H1 (cell line): Measurements from ENCODE around the gene KCND3. TPM values are rescaled to one million over a fixed set of nuclear protein-coding genes. Genes with fewer than 3 reads are reported as not detected.

Experiments
- CTCF ChIA-PET: fragments of 300-600 bp; sonication (Branson Sonifier 250); formaldehyde crosslinking; loops from one replicate; lab custom pipeline; 2021; ENCODE audit not compliant: partially characterized antibody; lab: Charles Lee
- POLR2A ChIA-PET: fragments of 300-600 bp; sonication (Branson Sonifier 250); formaldehyde crosslinking; loops from one replicate; lab custom pipeline; 2021; ENCODE audit warnings: inconsistent platforms; ENCODE audit not compliant: partially characterized antibody; lab: Charles Lee
- DNase-seq, 2 experiments: peaks; one replicate each; pipeline versions ENCODE4 v3.0.0 to v3.0.0-alpha.2; 2010 to 2022; ENCODE audit warnings: low spot score in 2 of 2, low read depth in 1 of 2, mixed read lengths in 1 of 2
- FAIRE-seq: peaks from 2 replicates; lab custom pipeline; 2011; peaks lifted over from hg19 to GRCh38; lab: Jason Lieb, UNC
- H2AFZ ChIP-seq: 2 replicates; pipeline ENCODE4 v1.8.1; 2012; ENCODE audit warnings: low read length, inconsistent platforms
- H2AK5ac ChIP-seq: 2 replicates; pipeline ENCODE4 v1.6.1; 2013; ENCODE audit warnings: low read depth, low read length
- H2BK120ac ChIP-seq: replicated peaks from 2 replicates; pipeline ENCODE3; 2013; ENCODE audit warnings: low read depth, low read length, inconsistent platforms
- H2BK12ac ChIP-seq: 2 replicates; pipeline ENCODE4 v1.6.1; 2013; ENCODE audit warnings: low read depth, low read length
- H2BK15ac ChIP-seq: 2 replicates; pipeline ENCODE4 v1.6.1; 2013; ENCODE audit warnings: low read length
- H2BK20ac ChIP-seq: 2 replicates; pipeline ENCODE4 v1.6.1; 2013; ENCODE audit warnings: low read length
- H2BK5ac ChIP-seq: 2 replicates; pipeline ENCODE4 v1.6.1; 2013; ENCODE audit warnings: low read depth, low read length
- H3K14ac ChIP-seq: 2 replicates; pipeline ENCODE4 v1.6.1; 2013; ENCODE audit warnings: inconsistent platforms; ENCODE audit not compliant: insufficient read length
- H3K18ac ChIP-seq: 2 replicates; pipeline ENCODE4 v1.6.1; 2013; ENCODE audit warnings: low read length; ENCODE audit errors: extremely low read depth
- H3K23ac ChIP-seq: 2 replicates; pipeline ENCODE4 v1.6.1; 2013; ENCODE audit warnings: inconsistent platforms; ENCODE audit not compliant: insufficient read length
- H3K23me2 ChIP-seq: 2 replicates; pipeline ENCODE4 v1.6.1; 2013; ENCODE audit warnings: low read depth, low read length
- H3K27ac ChIP-seq: 2 replicates; pipeline ENCODE4 v1.6.1; 2011; ENCODE audit warnings: low read depth, low read length, inconsistent platforms
- H3K27me3 ChIP-seq, 4 experiments: replicated peaks in 1 of 4; 1 replicate in 1 of 4; 2 replicates in 3 of 4; pipeline versions ENCODE4 v1.6.1 to v1.8.1; 2011 to 2013; ENCODE audit warnings: low read length in 3 of 4, mild to moderate bottlenecking in 3 of 4, inconsistent platforms in 2 of 4, mixed read lengths in 2 of 4, moderate library complexity in 1 of 4; ENCODE audit not compliant: control insufficient read depth in 3 of 4, insufficient read depth in 3 of 4; ENCODE audit errors: extremely low read depth in 1 of 4
- H3K36me3 ChIP-seq, 4 experiments: 2 replicates each; pipeline versions ENCODE4 v1.6.1 to v1.8.1; 2011 to 2013; ENCODE audit warnings: mild to moderate bottlenecking in 4 of 4, low read length in 3 of 4, moderate library complexity in 2 of 4, control low read depth in 1 of 4, inconsistent platforms in 1 of 4; ENCODE audit not compliant: insufficient read depth in 4 of 4, control insufficient read depth in 2 of 4
- H3K4ac ChIP-seq: replicated peaks from 2 replicates; pipeline ENCODE3; 2013; ENCODE audit warnings: low read length, low read depth, mixed read lengths, inconsistent platforms; ENCODE audit not compliant: insufficient read length
- H3K4me1 ChIP-seq, 4 experiments: replicated peaks in 1 of 4; 1 replicate in 1 of 4; 2 replicates in 3 of 4; pipeline versions ENCODE4 v1.6.1 to v1.8.1; 2011 to 2013; ENCODE audit warnings: low read length in 3 of 4, inconsistent platforms in 2 of 4, mixed read lengths in 1 of 4; ENCODE audit not compliant: insufficient read depth in 4 of 4, control insufficient read depth in 3 of 4
- H3K4me2 ChIP-seq, 2 experiments: 2 replicates each; pipeline versions ENCODE4 v1.6.1 to v1.8.1; 2011 to 2013; ENCODE audit warnings: low read depth in 2 of 2, low read length in 2 of 2, control low read depth in 1 of 2, inconsistent platforms in 1 of 2, mild to moderate bottlenecking in 1 of 2; ENCODE audit not compliant: insufficient read depth in 1 of 2
- H3K4me3 ChIP-seq, 4 experiments: fragments of 200-600, 300-600 bp in 1 of 4; sonication (generic), shearing (Covaris generic), sonication (Bioruptor Twin) in 1 of 4; 2 replicates each; pipeline versions ENCODE4 v1.5.1 to v1.8.1; 2011 to 2016; ENCODE audit warnings: low read length in 4 of 4, low read depth in 3 of 4, control low read depth in 2 of 4, inconsistent platforms in 2 of 4, mild to moderate bottlenecking in 2 of 4, mixed read lengths in 1 of 4, moderate library complexity in 1 of 4; ENCODE audit not compliant: insufficient read depth in 2 of 4; ENCODE audit errors: extremely low read depth in 1 of 4
- H3K56ac ChIP-seq: replicated peaks from 2 replicates; pipeline ENCODE3; 2013; ENCODE audit warnings: low read depth, mild to moderate bottlenecking, mixed read lengths, low read length, inconsistent platforms; ENCODE audit not compliant: insufficient read length
- H3K79me1 ChIP-seq: 2 replicates; pipeline ENCODE4 v1.6.1; 2013; ENCODE audit warnings: low read depth, low read length, control low read depth
- H3K79me2 ChIP-seq, 2 experiments: 2 replicates each; pipeline versions ENCODE4 v1.6.1 to v1.8.1; 2012 to 2013; ENCODE audit warnings: low read length in 2 of 2, mild to moderate bottlenecking in 2 of 2, inconsistent platforms in 1 of 2; ENCODE audit not compliant: insufficient read depth in 2 of 2, control insufficient read depth in 1 of 2
- H3K9ac ChIP-seq, 4 experiments: replicated peaks in 1 of 4; 1 replicate in 1 of 4; 2 replicates in 3 of 4; pipeline versions ENCODE4 v1.6.1 to v1.8.1; 2011 to 2013; ENCODE audit warnings: low read depth in 3 of 4, low read length in 3 of 4, control low read depth in 2 of 4, mild to moderate bottlenecking in 2 of 4, moderate library complexity in 2 of 4, inconsistent platforms in 1 of 4; ENCODE audit errors: extremely low read depth in 1 of 4
- H3K9me3 ChIP-seq, 2 experiments: 2 replicates each; pipeline versions ENCODE4 v1.6.1 to v1.8.1; 2012 to 2013; ENCODE audit warnings: mild to moderate bottlenecking in 2 of 2, moderate library complexity in 2 of 2, control low read depth in 1 of 2, inconsistent platforms in 1 of 2, low read depth in 1 of 2, low read length in 1 of 2, mixed read lengths in 1 of 2; ENCODE audit not compliant: insufficient read depth in 2 of 2
- H4K20me1 ChIP-seq, 2 experiments: replicated peaks in 1 of 2; 2 replicates each; pipeline versions ENCODE3 to v1.8.1; 2011 to 2013; ENCODE audit warnings: inconsistent platforms in 2 of 2, low read length in 2 of 2, mild to moderate bottlenecking in 1 of 2; ENCODE audit not compliant: insufficient read depth in 2 of 2, control insufficient read depth in 1 of 2
- H4K5ac ChIP-seq: 2 replicates; pipeline ENCODE4 v1.6.1; 2013; ENCODE audit warnings: low read length, low read depth, mixed read lengths, inconsistent platforms; ENCODE audit not compliant: insufficient read length
- H4K8ac ChIP-seq: 2 replicates; pipeline ENCODE4 v1.8.0; 2013; ENCODE audit warnings: mild to moderate bottlenecking, moderate library complexity, low read length, inconsistent platforms; ENCODE audit not compliant: insufficient read depth; ENCODE audit errors: extremely low read depth
- H4K91ac ChIP-seq: replicated peaks from 2 replicates; pipeline ENCODE3; 2013; ENCODE audit warnings: low read length, mixed read lengths, inconsistent platforms; ENCODE audit not compliant: insufficient read length
- CBX8 ChIP-seq: fragments of 300-800, 300-1000 bp; sonication (generic); IDR thresholded peaks from 2 replicates; pipeline ENCODE4 v1.7.1; 2016; ENCODE audit warnings: low read depth, low read length, borderline replicate concordance
- EGR1 ChIP-seq: IDR thresholded peaks from 2 replicates; pipeline ENCODE4 v1.6.1; 2011; ENCODE audit warnings: low read depth, low read length, borderline replicate concordance
- EP300 ChIP-seq, 2 experiments: IDR thresholded peaks; 1 replicate in 1 of 2; 2 replicates in 1 of 2; pipeline ENCODE4 v1.6.1; 2011 to 2012; ENCODE audit warnings: low read depth in 2 of 2, low read length in 2 of 2, mild to moderate bottlenecking in 2 of 2, borderline replicate concordance in 1 of 2, inconsistent platforms in 1 of 2, moderate library complexity in 1 of 2
- JUND ChIP-seq: IDR thresholded peaks from 2 replicates; pipeline ENCODE4 v1.6.1; 2011; ENCODE audit warnings: mild to moderate bottlenecking, improper control_type of control experiment, low read length
- KDM4A ChIP-seq: IDR thresholded peaks from one replicate; pipeline ENCODE4 v1.7.1; 2012; ENCODE audit warnings: low read depth, mild to moderate bottlenecking, moderate library complexity, low read length, inconsistent platforms; ENCODE audit not compliant: severe bottlenecking
- NRF1 ChIP-seq: IDR thresholded peaks from 2 replicates; pipeline ENCODE4 v1.6.1; 2011; ENCODE audit warnings: mild to moderate bottlenecking, low read depth, low read length, improper control_type of control experiment
- PHF8 ChIP-seq: fragments of 200-600 bp; sonication (generic); conservative IDR thresholded peaks from 2 replicates; pipeline ENCODE4 v1.7.1; 2012; ENCODE audit warnings: low read depth, mild to moderate bottlenecking, inconsistent platforms, low read length, moderate library complexity
- RNF2 ChIP-seq: fragments of 200-900, 300-1000 bp; sonication (generic); IDR thresholded peaks from 2 replicates; pipeline ENCODE4 v1.7.1; 2016; ENCODE audit warnings: borderline replicate concordance, low read depth, mild to moderate bottlenecking, antibody characterized with exemption, low read length; ENCODE audit not compliant: poor library complexity, severe bottlenecking; ENCODE audit errors: missing control alignments
- SIRT6 ChIP-seq: IDR thresholded peaks from one replicate; pipeline ENCODE4 v1.7.1; 2012; ENCODE audit warnings: low read length, inconsistent platforms
- SP2 ChIP-seq: IDR thresholded peaks from 2 replicates; pipeline ENCODE4 v1.6.1; 2012; ENCODE audit warnings: mild to moderate bottlenecking, low read length, inconsistent platforms
- SUZ12 ChIP-seq: fragments of 200-600 bp; sonication (generic); IDR thresholded peaks from 2 replicates; pipeline ENCODE4 v1.6.1; 2012; ENCODE audit warnings: mild to moderate bottlenecking, inconsistent platforms, low read length, moderate library complexity, mixed read lengths
- TAF7 ChIP-seq: optimal IDR thresholded peaks from 2 replicates; pipeline ENCODE3; 2011; ENCODE audit warnings: low read depth, mild to moderate bottlenecking, inconsistent platforms, low read length, moderate library complexity, borderline replicate concordance
- YY1 ChIP-seq: IDR thresholded peaks from 2 replicates; pipeline ENCODE4 v1.6.1; 2011; ENCODE audit warnings: low read depth, mild to moderate bottlenecking, low read length
- ZNF274 ChIP-seq: IDR thresholded peaks from 2 replicates; pipeline ENCODE4 v1.7.0; 2012; ENCODE audit warnings: low read length, borderline replicate concordance; ENCODE audit errors: extremely low read depth
- WGBS, 2 experiments: shearing (Covaris generic) in 1 of 2; methylation state at CpG; one replicate each; pipeline versions ENCODE4 v1.1.6 to v1.1.7; 2013 to 2015; ENCODE audit warnings: low lambda C conversion rate in 2 of 2, mixed read lengths in 2 of 2, inconsistent platforms in 1 of 2, low coverage in 1 of 2, missing lambda C conversion rate in 1 of 2; ENCODE audit not compliant: insufficient replicate concordance in 2 of 2, insufficient coverage in 1 of 2, insufficient read length in 1 of 2; ENCODE audit errors: extremely low coverage in 1 of 2, missing lambda C conversion rate in 1 of 2; 5-methylcytosine and 5-hydroxymethylcytosine counted together
- polyA plus RNA-seq, 7 experiments: library from polyadenylated mRNA; depleted of rRNA in 3 of 7; stranded (reverse) in 5 of 7; unstranded in 2 of 7; fragments of >200 nt in 5 of 7; fragments of 200-250 nt in 2 of 7; gene quantifications; 1 replicate in 5 of 7; 2 replicates in 1 of 7; 4 replicates in 1 of 7; pipeline versions ENCODE4 v1.2.1 to v1.2.3, GENCODE V29; 2011 to 2013; ENCODE audit warnings: missing spikeins in 2 of 7, mixed read lengths in 2 of 7
- total RNA-seq: library from RNA; stranded (reverse); fragmentation: NEBNext Ultra II Directional; extraction: Animal tissue kit (Norgen Biotek cat#: 25700); gene quantifications from 2 replicates; pipeline ENCODE4 v1.2.1, GENCODE V29; 2021

The KCND3 gene
- total and polyA plus RNA-seq, 2 of the 8 experiments (the other 6 are each of a cell fraction or from before 2014, with no cell fraction given) = 0.14 to 0.48 TPM

DNA sequence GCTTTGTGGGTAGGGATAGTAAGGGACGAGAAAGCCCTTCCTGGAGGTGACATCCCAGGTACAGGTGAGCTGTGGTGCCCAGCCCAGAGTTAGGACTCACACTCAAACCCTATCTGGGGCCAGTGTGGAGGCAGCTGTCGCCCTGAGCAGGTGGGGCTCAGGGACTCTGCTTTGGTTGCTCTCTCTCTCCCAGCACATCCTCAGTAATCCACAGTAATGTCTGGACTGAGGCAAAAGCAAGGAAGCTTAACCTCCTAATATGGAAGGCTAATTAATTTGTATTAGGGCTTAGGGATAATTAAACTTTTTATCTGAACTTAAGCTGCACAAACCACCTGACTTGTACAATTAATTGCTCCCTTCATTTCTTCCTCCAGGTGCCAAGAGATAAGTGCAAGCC, 195.5 kb downstream of the KCND3 start:
- 67% methylated on average over 2 of the region's 2 CpGs; no CpG with 5 or more reads in 1 of the 2 experiments for WGBS, 2 experiments
- H3K36me3 ChIP-seq = no peaks in the 10 kb centered on the region
- no peak overlapping the region for H3K14ac ChIP-seq
- H3K23me2 ChIP-seq = no peaks in the 10 kb centered on the region
- no peaks in the 10 kb centered on the region for H3K27me3 ChIP-seq
- no peak overlapping the region for H2BK12ac ChIP-seq
- H2AK5ac ChIP-seq = no peak overlapping the region
- no peaks in the 10 kb centered on the region for H3K9me3 ChIP-seq
- no peak overlapping the region for H2BK120ac ChIP-seq
- CTCF ChIA-PET = interaction anchor here (0.7 to 1.4 kb wide), 4 partner anchors 10 to 485 kb away, joined by 3 to 4 read pairs (median 3); no protein-coding TSS in a partner anchor
- no peak overlapping the region for H4K91ac ChIP-seq
- no peak for FAIRE-seq
- no peak overlapping the region for H3K4me3 ChIP-seq
- no peaks in the 10 kb centered on the region for H3K79me1 ChIP-seq
- no peak overlapping the region for H3K23ac ChIP-seq
- H2BK20ac ChIP-seq = no peak overlapping the region
- H2BK5ac ChIP-seq = no peak overlapping the region
- no peak overlapping the region for H3K18ac ChIP-seq
- H4K20me1 ChIP-seq = no peaks in the 10 kb centered on the region
- H2AFZ ChIP-seq = no peak overlapping the region
- no peak overlapping the region for H3K4me2 ChIP-seq
- H3K9ac ChIP-seq = no peak overlapping the region
- no peak overlapping the region for H3K4ac ChIP-seq
- H2BK15ac ChIP-seq = no peak overlapping the region
- no peak overlapping the region for H4K5ac ChIP-seq
- no peak for DNase-seq
- H4K8ac ChIP-seq = no peak overlapping the region; the same call in 1 of the 2 replicates
- peaks cover 0 to 4% (median 0%) of the 10 kb centered on the region in 4 experiments; a peak in 1 of 7 replicates for H3K4me1 ChIP-seq
- no peak overlapping the region for H3K56ac ChIP-seq
- H3K27ac ChIP-seq = no peak overlapping the region
- POLR2A ChIA-PET = no interaction called here
- no peaks in the 10 kb centered on the region for H3K79me2 ChIP-seq
- TF ChIP-seq EP300 (IDR thresholded peaks at IDR 0.05; ENCODE audit: borderline replicate concordance in 1 of 2, low read depth in 2 of 2, low read length in 2 of 2) (no peak), TAF7 (no peak), PHF8 (no peak), SP2 (no peak), CBX8 (no peak), YY1 (no peak), EGR1 (no peak), NRF1 (no peak), JUND (no peak), SUZ12 (no peak), ZNF274 (no peak), KDM4A (no peak), RNF2 (no peak), SIRT6 (no peak)
